ENCODE results near the gene NFIL3.
"Not testable (repeated sequence)": the region's sequence is repeated elsewhere in the genome, so short reads cannot be mapped to it uniquely, and the experiment has no call there.

The NFIL3 gene, protein sequence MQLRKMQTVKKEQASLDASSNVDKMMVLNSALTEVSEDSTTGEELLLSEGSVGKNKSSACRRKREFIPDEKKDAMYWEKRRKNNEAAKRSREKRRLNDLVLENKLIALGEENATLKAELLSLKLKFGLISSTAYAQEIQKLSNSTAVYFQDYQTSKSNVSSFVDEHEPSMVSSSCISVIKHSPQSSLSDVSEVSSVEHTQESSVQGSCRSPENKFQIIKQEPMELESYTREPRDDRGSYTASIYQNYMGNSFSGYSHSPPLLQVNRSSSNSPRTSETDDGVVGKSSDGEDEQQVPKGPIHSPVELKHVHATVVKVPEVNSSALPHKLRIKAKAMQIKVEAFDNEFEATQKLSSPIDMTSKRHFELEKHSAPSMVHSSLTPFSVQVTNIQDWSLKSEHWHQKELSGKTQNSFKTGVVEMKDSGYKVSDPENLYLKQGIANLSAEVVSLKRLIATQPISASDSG

DNA sequence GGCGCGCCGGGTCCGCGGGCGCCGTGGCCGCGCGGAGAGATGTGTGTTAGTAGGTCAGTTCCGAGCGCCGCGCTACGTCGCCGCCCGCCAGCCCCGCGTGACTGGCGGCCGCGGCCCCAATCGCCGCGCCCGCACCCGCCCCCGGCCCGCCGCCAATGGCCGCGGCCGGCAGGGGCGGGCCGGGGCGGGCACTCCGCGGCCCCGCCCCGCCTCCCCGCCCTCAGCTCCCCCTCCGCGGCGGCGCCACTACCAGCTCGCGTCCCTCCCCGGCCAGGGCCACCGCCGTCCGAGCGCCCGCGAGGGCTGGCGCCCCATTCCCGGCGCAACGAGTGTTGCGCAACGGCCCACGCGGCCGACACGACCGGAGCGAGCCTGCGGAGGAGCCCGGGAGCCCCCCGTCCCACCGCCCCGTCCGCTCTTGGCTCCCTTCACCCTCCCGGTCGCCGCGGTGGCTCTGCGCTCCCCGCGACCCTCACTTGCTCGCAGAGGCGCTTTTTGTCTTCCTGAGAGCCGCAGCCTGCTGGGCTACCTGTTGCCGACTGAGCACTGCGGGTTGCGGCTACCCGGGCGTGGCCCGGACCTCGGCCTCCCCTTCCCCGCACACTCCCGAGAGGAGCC is at the start of gene NFIL3:
NFIL3 (minus strand) TSS at position 48 of the 618 bp plus-strand sequence. CDS start 13,098 bp downstream, outside the sequence.
- DNase-seq (ENCODE audit: low read depth in 2 of 2) = peak; percentile 59 to 68

DNA sequence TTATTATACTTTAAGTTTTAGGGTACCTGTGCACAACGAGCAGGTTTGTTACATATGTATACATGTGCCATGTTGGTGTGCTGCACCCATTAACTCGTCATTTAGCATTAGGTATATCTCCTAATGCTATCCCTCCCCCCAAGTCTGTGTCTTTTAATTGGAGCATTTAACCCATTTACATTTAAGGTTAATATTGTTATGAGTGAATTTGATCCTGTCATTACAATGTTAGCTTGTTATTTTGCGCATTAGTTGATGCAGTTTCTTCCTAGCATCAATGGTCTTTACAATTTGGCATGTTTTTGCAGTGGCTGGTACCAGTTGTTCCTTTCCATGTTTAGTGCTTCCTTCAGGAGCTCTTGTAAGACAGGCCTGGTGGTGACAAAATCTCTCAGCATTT is 47.9 kb upstream of the NFIL3 start:
- not testable (repeated sequence) for DNase-seq (ENCODE audit: low read depth in 2 of 2)

DNA sequence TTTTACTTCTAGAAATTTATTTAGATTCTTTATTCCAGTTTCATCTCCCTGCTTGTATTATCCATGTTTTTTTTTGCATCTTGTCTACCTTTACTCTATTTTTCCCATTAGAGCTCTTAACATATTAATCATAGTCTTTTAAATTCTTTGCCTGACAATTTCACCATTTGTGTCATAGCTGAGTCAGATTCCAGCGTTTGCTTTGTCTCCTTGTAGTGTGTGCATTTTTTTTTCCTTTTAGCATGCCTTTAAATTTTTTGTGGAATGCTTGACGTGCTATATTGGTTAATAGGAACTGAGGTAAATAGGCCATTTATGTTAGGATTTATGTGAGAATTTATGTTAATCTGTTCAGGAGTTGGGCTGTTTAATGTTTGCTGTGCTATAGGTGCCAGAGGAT is 41.8 kb upstream of the NFIL3 start:
- DNase-seq (ENCODE audit: low read depth in 2 of 2) = no peak

DNA sequence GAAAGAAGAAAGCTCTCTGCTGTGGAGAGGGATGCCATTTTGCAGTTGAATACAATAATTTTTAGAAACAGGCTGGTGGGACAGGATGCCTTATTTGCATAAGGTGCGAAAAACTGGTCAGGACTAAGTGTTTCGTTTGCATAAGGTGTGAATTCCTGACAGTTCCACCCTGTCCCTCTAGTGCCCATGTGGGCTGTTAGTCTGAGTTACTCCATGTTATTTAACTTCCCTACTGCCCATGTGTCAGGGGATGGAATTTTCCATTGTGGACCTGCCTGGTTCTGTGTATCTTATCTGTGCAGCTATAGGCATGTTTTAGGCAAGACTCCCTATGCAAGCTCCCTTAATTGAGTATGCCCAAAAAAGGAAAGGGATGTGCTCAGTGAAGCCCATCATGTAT is 35.3 kb upstream of the NFIL3 start:
- no peak for DNase-seq (ENCODE audit: low read depth in 2 of 2)

DNA sequence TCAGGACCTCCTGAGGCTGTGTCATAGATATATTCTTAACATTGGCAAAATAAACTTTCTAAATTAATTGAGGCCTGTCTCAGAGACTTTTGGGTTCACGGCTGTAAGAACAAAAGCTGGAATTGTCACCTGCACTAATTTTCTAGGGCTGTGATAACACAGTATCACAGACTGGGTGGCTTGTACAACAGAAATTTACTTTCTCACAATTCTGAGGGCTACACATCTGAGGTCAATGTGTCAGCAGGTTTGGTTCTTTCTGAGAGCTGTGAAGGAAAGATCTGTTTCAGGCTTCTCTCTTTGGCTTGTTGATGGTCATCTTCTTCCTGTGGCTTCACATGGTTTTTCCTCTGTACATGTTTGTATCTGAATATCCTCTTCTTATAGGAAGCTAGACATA is 29.2 kb upstream of the NFIL3 start:
- no peak for DNase-seq (ENCODE audit: low read depth in 2 of 2)

DNA sequence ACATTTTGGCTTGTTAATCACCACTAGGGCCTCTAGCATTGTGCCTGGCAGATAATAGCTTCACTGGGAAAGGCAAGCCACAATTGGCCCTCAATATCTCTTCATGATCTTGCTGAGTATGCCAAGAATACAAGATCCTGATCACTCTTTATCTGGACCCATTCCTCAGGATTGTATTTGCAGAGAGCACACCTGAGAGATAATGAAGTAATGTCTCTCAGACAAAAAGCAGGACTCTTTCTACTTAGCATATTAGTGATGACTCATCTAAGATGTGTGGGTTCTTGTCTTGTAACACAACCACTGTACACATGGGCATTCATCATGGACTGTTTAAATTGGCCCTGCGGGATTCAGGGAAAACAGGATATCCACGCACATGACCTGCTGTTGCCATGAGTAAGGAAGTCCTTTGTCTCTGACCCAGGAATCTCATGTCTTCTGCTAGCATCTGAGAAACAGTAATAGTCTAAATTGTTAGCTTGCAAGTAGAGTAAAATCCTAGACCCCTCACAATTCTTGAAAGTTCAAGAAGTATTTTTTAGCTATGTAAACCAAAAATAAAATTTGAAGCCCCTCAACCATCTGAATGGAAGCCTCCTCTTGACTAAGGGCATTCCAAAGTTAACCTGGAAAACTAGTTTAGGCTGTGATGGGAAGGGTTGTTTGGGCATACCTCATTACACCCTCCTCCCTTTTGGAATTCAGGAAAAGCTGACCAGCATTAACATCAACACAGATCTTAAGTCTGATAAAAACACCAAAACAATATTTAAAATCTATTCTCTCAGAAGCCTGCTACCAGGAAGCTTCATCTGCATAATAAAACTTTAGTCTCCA is 28.0 kb upstream of the NFIL3 start:
- no peak for DNase-seq (ENCODE audit: low read depth in 2 of 2)

DNA sequence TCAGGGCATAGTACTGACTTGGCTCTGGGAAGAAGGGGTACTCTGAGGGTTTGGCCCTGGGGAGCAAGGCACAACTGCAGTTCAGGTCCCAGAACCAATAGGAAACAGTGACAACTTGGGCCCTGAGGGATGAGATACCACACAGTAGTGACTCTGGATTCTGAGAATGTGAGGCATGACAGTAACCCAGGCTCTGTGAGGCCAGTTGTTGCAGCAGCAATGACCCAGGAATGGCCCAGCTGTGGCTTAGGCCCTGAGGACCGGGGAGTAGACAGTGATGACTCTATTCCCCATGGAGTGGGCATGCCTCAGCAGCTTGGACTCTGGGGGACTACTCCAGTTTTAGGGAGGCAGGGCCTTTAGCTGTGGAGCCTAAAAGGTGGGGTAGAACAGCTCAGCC is 21.5 kb upstream of the NFIL3 start:
- no peak for DNase-seq (ENCODE audit: low read depth in 2 of 2)

DNA sequence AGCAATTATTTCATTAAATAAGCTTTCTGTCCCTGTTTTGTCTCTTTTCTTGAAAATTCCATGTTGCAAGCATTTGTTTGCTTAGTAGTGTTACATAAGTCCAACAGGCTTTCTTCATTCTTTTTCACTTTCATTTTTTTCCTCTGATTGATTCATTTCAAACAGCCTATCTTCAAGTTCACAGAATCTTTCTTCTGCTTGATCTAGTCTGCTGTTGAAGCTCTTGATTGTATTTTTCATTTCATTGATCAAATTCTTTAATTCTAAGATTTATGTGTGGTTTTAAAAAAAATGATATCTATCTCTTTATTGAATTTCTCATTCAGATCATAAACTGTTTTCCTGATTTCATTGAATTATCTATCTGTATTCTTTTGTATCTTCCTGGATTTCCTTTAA is 20.4 kb upstream of the NFIL3 start:
- DNase-seq (ENCODE audit: low read depth in 2 of 2) = no peak

DNA sequence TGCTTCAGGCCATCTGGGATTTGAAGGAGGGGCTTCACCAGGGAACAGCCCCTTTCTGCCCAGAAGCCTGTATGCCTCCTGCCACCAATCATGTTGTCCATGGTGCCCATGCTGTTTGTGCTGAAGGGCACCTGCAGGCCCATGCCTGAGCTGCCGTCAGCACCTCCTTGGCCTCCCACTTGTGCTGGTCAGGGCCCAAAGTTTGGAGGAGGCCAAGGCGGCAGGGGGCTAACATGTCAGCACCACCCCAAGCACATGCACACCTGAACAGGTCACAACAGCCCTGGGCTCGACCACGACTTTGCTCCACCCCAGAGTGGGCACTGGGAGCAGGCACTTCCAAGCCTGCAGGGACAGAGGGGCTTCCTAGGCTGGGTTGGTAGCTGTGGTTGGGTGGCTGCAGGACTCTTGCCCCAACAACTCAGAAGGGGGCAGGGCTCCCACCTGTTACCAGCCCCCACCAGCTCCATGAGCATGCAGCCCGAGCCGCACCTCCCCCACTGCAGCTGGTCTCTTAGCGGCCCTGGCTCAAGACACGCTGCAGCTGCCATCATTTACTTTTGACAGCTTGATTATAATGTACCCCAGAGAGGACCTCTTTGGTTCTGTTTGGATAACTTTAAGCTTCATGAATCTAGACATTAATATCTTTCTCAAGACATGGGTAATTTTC is 19.8 kb upstream of the NFIL3 start:
- no peak for DNase-seq (ENCODE audit: low read depth in 2 of 2)

DNA sequence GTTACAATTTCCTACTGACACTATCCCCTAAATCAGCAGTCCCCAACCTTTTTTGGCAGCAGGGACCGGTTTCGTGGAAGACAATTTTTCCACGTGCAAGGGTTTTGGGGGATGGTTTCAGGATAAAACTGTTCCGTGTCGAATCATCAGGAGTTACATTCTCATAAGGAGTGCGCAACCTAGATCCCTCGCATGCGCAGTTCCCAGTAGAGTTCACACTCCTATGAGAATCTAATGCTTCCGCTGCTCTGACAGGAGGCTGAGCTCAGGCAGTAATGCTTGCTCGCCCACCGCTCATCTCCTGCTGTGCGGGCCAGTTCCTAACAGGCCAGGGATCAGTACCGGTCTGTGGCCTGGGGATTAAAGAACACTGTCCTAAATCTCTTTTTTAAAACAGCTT is 13.2 kb upstream of the NFIL3 start:
- DNase-seq (ENCODE audit: low read depth in 2 of 2) = no peak

DNA sequence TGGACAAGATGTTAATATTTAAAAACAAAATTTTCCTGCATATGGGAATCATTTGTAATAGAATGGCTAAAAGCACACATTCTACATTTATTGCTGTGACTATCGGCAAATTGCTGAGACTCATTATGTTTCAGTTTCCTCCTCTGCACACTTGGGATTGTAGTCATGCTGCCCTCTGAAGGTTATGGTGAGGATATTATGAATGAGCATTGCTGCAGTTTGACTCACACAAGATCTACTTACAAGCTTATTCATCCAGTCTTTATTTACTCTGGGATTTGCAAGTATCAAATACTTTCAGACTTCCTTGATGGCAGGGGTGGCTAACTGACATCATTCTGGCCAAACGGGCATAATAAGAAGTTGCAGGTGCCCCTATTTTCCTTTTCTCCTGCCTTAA is 9.5 kb upstream of the NFIL3 start:
- no peak for DNase-seq (ENCODE audit: low read depth in 2 of 2)

DNA sequence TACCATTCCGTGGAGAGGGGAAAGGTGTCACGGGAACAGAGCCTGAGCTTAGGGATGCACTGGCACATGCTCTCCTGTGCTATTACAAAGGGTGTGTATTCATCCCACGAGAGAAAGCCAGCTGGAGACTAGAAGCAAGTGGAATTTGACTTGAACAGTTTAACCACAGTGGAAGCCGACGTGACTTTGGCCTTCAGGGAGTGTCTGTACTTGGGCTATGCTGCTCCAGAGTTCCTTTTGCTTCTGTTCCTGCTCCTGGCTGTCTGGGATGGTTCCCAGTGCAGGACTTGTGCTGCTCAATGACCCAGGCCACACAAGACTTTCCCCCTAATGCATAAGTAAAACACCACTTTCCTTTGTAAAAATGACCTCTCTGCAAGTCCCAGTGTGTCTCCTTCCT is 7.9 kb upstream of the NFIL3 start:
- no peak for DNase-seq (ENCODE audit: low read depth in 2 of 2)

DNA sequence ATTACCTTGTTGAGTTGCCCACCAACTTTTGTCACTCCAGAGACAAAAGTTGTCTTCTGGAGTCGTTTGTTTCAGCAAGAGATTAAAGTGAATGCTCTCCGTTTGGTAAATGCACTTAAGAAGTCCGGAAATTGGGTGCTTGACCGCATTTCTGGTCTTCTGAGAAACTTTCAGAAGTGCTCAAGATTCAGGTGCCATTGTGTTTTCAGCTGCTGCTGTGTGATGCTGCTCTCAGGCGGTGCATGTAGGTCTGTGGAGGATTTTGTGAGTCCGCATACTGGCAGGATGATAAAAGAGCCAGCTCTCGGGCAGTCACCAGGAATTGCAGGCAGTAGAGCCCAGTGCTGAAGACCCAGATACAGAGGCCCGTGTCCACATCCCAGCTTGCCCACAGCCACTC is 5.9 kb upstream of the NFIL3 start:
- no peak for DNase-seq (ENCODE audit: low read depth in 2 of 2)

DNA sequence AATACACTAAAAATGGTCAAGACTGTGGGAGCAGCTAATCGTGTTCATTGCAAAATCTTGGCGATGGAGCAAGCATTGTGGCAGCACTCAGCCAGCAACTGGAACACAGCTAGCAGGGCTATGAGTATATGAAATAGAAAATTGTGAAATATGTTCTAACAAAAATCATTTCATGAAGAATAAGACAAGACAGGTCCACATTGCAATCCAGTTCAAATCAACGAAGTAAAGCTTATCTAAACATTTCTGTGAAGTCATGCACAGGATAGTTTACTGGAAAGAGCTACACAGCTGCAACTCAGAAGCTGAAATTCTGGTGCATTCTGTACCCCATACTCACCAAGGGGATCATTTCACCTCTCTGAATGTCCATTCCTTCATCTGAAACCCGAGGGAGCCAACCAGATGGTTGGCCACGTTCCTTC is 5.3 kb upstream of the NFIL3 start:
- no peak for DNase-seq (ENCODE audit: low read depth in 2 of 2)

DNA sequence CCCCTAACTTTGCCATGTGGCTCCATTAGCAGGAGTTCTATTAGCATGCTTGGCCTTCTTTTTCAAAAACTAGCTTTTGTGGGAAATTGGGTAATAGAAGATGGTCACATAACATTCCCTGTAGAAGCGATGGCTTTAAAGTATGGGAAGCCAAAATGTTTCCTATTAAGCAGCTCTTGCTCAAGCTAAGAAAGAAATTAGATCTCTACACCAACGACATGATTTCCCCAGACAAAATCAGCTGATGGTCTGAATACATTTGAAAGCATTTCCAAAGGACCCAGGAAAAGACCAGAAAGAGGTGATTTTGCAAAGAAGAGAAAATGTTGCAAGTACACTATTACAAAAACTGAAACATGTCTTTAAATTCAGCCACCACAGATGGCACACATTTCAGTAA is 4.8 kb upstream of the NFIL3 start:
- DNase-seq (ENCODE audit: low read depth in 2 of 2) = no peak

DNA sequence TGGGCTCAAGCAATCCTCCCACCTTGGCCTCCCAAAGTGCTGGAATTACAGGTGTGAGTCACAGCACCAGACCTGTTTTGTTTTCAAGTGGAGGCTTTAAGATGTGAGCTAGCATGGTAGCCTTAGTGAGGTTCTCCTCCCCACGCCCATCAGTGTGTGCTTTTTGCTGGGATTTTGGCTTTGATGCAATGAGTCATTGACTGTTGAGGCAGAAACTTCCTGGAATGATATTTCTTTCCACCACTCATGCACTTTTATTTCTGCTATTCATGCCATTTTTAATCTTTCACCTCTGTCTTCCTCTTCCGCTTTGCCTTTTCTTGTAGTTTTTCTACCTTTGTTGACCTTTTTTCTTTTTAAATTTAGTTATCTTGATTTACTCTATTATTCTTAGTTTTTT is 4.2 kb upstream of the NFIL3 start:
- DNase-seq (ENCODE audit: low read depth in 2 of 2) = no peak

DNA sequence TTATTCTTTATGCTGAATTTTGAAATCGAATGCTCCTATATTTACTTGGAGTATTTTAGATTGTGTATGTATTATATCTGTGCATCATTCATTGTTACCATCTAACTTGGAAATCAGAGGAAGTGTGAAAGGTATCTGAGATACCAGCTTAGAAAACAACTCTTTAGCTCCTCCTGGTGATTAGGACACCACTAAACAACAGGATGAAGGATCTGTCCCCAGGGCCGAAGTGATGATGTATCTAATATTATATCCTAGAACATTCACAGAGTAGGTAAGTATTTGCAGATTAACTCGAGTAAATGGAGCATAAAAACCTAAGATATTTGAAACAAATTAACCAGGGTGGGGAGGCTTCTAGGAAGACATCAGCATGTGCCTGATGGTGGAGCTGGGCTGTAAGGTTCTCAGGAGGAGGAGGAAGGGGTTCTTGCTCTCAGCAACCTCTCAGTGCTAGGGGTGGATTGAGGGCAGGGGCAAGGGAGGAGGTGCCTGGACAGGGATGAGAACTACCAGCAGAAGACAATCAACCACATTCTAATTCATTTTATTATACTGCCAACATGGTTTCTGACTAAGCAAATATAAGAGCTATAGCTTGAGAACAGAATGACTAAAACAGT is 2.6 kb upstream of the NFIL3 start:
- no peak for DNase-seq (ENCODE audit: low read depth in 2 of 2)

DNA sequence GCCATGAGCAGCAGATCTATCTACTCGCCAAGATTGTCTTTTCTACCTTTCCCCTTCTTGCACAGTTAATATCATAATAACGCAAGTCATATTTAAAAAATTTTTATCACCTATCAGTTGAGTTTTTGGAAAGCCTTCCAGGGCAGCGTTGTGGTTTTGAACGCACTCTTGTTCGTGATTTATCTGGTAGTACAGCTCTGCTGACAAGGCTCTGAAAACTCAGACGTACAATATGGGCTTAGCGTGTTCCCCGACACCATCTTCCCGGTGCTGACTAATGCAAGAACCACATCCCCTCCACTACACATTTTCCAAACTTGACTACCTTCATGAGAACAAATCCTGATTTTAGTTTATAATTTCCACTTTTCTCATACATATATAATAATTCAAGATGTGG is 1.6 kb upstream of the NFIL3 start:
- DNase-seq (ENCODE audit: low read depth in 2 of 2) = no peak

DNA sequence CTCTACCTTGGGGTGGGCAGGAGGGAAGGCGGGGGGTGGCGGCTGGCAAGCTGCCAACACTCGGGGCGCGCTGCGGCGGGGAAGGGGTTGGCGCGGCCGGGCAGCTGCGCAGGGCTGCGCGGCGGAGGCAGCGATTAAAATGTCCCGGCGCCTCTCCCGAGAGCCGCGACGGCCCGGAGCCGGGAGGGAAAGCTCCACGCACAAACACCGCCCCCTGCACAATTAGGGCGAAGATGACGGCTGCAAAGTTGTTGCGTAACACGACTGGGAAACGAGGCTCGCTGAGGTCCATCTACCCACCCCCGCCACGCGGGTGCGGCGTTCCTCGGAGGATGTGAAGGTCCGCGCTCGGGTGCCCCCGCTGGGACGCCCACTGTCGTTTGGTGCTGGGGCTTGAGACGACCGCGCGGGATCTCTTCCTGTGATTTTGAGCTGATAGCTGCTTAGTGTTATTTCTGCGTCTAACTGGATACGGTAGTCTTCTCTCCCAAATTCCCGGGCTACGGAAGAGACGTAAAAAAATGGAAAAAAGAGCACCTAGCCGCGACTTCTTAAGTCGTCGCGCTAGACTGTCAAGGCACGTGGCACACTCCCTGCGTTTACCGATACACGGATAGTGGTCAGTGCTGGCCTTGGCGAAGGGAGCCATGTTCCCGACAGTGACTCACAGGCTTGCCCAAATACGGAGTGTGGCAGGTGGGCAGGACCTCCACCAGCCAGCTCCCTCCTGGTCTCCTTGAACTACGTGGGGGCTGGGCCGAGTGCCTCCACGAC is 958 bp upstream of the NFIL3 start:
- DNase-seq (ENCODE audit: low read depth in 2 of 2) = peak; percentile 55 to 69
